ENCODE data around the gene PPP2R3C. TPM values are rescaled to one million over a fixed set of nuclear protein-coding genes. Genes with fewer than 3 reads are reported as not detected.
A peak's percentile ranks its signal among the peaks of the same experiment; 100 is the strongest.
"Not testable (repeated sequence)": the region's sequence is repeated elsewhere in the genome, so short reads cannot be mapped to it uniquely, and the experiment has no call there.

The PPP2R3C gene
- total RNA-seq, 1 experiment from 2014 or later, result 25.7 TPM

- H3K4me1 ChIP-seq (replicated peaks); H3K9me3 ChIP-seq (replicated peaks); H3K27me3 ChIP-seq (replicated peaks); H3K4me3 ChIP-seq; H3K36me3 ChIP-seq; H3K27ac ChIP-seq; DNase-seq (ENCODE audit: low read depth in 1 of 2, low spot score in 2 of 2): not testable (repeated sequence)
These were observed 56.1 kb downstream of the PPP2R3C start for GRCh38 chr14:35065731-35066130.

- not testable (repeated sequence) for H3K9me3 ChIP-seq (replicated peaks); H3K4me3 ChIP-seq; H3K4me1 ChIP-seq (replicated peaks); DNase-seq (ENCODE audit: low read depth in 1 of 2, low spot score in 2 of 2); H3K27ac ChIP-seq; H3K27me3 ChIP-seq (replicated peaks)
- H3K36me3 ChIP-seq, result peaks cover 13% of the 10 kb centered on the region; the same call in 1 of the 2 replicates
These were observed 60.5 kb downstream of the PPP2R3C start for GRCh38 chr14:35061113-35061791.

GRCh38 chr14:35052637-35053036 is 69.2 kb downstream of the PPP2R3C start:
- H3K4me3 ChIP-seq, result no peak overlapping the region
- peaks cover 9% of the 10 kb centered on the region for H3K4me1 ChIP-seq (replicated peaks)
- DNase-seq (ENCODE audit: low read depth in 1 of 2, low spot score in 2 of 2), result no peak
- H3K27me3 ChIP-seq (replicated peaks), result no peaks in the 10 kb centered on the region
- no peaks in the 10 kb centered on the region for H3K9me3 ChIP-seq (replicated peaks)
- no peak overlapping the region for H3K27ac ChIP-seq
- H3K36me3 ChIP-seq, result 0 out of 2 replicates have a peak, but pooled peaks cover 14% of the 10 kb centered on the region

GRCh38 chr14:35051796-35052195 is 70.0 kb downstream of the PPP2R3C start:
- H3K9me3 ChIP-seq (replicated peaks), result no peaks in the 10 kb centered on the region
- no peak overlapping the region for H3K4me3 ChIP-seq
- peaks cover 13% of the 10 kb centered on the region for H3K4me1 ChIP-seq (replicated peaks)
- H3K27ac ChIP-seq, result no peak overlapping the region
- no peaks in the 10 kb centered on the region for H3K27me3 ChIP-seq (replicated peaks)
- peaks cover 14% of the 10 kb centered on the region; the same call in 1 of the 2 replicates for H3K36me3 ChIP-seq
- DNase-seq (ENCODE audit: low read depth in 1 of 2, low spot score in 2 of 2), result peak in 1 of 2 experiments; percentile 1

- no peaks in the 10 kb centered on the region for H3K9me3 ChIP-seq (replicated peaks)
- DNase-seq (ENCODE audit: low read depth in 1 of 2, low spot score in 2 of 2), result peak in 1 of 2 experiments; percentile 11
- H3K27ac ChIP-seq, result no peak overlapping the region
- H3K36me3 ChIP-seq, result peaks cover 19% of the 10 kb centered on the region
- no peaks in the 10 kb centered on the region for H3K27me3 ChIP-seq (replicated peaks)
- peaks cover 13% of the 10 kb centered on the region for H3K4me1 ChIP-seq (replicated peaks)
- H3K4me3 ChIP-seq, result no peak overlapping the region
These were observed 71.1 kb downstream of the PPP2R3C start for GRCh38 chr14:35050652-35051051.

GRCh38 chr14:35047976-35048513 is 73.7 kb downstream of the PPP2R3C start:
- no peaks in the 10 kb centered on the region for H3K9me3 ChIP-seq (replicated peaks)
- H3K4me3 ChIP-seq, result no peak overlapping the region
- peaks cover 16% of the 10 kb centered on the region for H3K36me3 ChIP-seq
- DNase-seq (ENCODE audit: low read depth in 1 of 2, low spot score in 2 of 2), result no peak
- H3K27ac ChIP-seq, result no peak overlapping the region
- no peaks in the 10 kb centered on the region for H3K27me3 ChIP-seq (replicated peaks)
- peaks cover 16% of the 10 kb centered on the region for H3K4me1 ChIP-seq (replicated peaks)

- H3K4me3 ChIP-seq, result peak overlapping the region; percentile 75
- H3K36me3 ChIP-seq, result peaks cover 15% of the 10 kb centered on the region
- peak overlapping the region; percentile 82 for H3K27ac ChIP-seq
- DNase-seq (ENCODE audit: low read depth in 1 of 2, low spot score in 2 of 2), result no peak
- no peaks in the 10 kb centered on the region for H3K9me3 ChIP-seq (replicated peaks)
- peaks cover 16% of the 10 kb centered on the region for H3K4me1 ChIP-seq (replicated peaks)
- no peaks in the 10 kb centered on the region for H3K27me3 ChIP-seq (replicated peaks)
These were observed 74.8 kb downstream of the PPP2R3C start for GRCh38 chr14:35046751-35047536.

GRCh38 chr14:35046048-35046750 is 75.6 kb downstream of the PPP2R3C start, which contains the start of gene FAM177A1:
Gene FAM177A1, plus strand, starts transcription at chr14:35046272. Its CDS starts 192 bp downstream, at chr14:35046464.
- DNase-seq (ENCODE audit: low read depth in 1 of 2, low spot score in 2 of 2), result peak; percentile 91 to 95
- Histone ChIP-seq H3K27ac (peak within 1 kb of the TSS; percentile 82), H3K4me3 (peak within 1 kb of the TSS; percentile 75), H3K36me3 (peaks cover 15% of the 10 kb centered on the region), H3K4me1 (replicated peaks) (peaks cover 12% of the 10 kb centered on the region), H3K9me3 (replicated peaks) (no peaks in the 10 kb centered on the region), H3K27me3 (replicated peaks) (no peaks in the 10 kb centered on the region)

- Histone ChIP-seq H3K4me3 (peak overlapping the region; percentile 75), H3K9me3 (replicated peaks) (no peaks in the 10 kb centered on the region), H3K36me3 (peaks cover 15% of the 10 kb centered on the region), H3K4me1 (replicated peaks) (peaks cover 11% of the 10 kb centered on the region), H3K27me3 (replicated peaks) (no peaks in the 10 kb centered on the region), H3K27ac (peak overlapping the region; percentile 82)
- DNase-seq (ENCODE audit: low read depth in 1 of 2, low spot score in 2 of 2), result no peak
These were observed 76.1 kb downstream of the PPP2R3C start for GRCh38 chr14:35045798-35046047.

- DNase-seq (ENCODE audit: low read depth in 1 of 2, low spot score in 2 of 2), result no peak
- peak overlapping the region; percentile 82 for H3K27ac ChIP-seq
These were observed 76.6 kb downstream of the PPP2R3C start for GRCh38 chr14:35044939-35045797.

GRCh38 chr14:35043046-35043445 is 78.7 kb downstream of the PPP2R3C start:
- Histone ChIP-seq H3K4me1 (replicated peaks) (peaks cover 11% of the 10 kb centered on the region), H3K4me3 (no peak overlapping the region), H3K36me3 (peaks cover 9% of the 10 kb centered on the region), H3K27ac (no peak overlapping the region), H3K9me3 (replicated peaks) (no peaks in the 10 kb centered on the region), H3K27me3 (replicated peaks) (no peaks in the 10 kb centered on the region)
- DNase-seq (ENCODE audit: low read depth in 1 of 2, low spot score in 2 of 2), result no peak

More at GRCh38 chr14:35044939-35045797, 76.6 kb downstream of the PPP2R3C start:
- peak overlapping the region; percentile 75 for H3K4me3 ChIP-seq
- H3K9me3 ChIP-seq (replicated peaks), result no peaks in the 10 kb centered on the region
- H3K36me3 ChIP-seq, result peaks cover 15% of the 10 kb centered on the region
- no peaks in the 10 kb centered on the region for H3K27me3 ChIP-seq (replicated peaks)
- H3K4me1 ChIP-seq (replicated peaks), result peaks cover 11% of the 10 kb centered on the region

- no peak for DNase-seq (ENCODE audit: low read depth in 1 of 2, low spot score in 2 of 2)
- Histone ChIP-seq H3K27ac (no peak overlapping the region), H3K27me3 (replicated peaks) (no peaks in the 10 kb centered on the region), H3K9me3 (replicated peaks) (no peaks in the 10 kb centered on the region), H3K36me3 (peaks cover 5% of the 10 kb centered on the region), H3K4me1 (replicated peaks) (peaks cover 7% of the 10 kb centered on the region), H3K4me3 (no peak overlapping the region)
These were observed 79.2 kb downstream of the PPP2R3C start for GRCh38 chr14:35042632-35043031.

- H3K4me1 ChIP-seq (replicated peaks); DNase-seq (ENCODE audit: low read depth in 1 of 2, low spot score in 2 of 2); H3K36me3 ChIP-seq; H3K27ac ChIP-seq; H3K27me3 ChIP-seq (replicated peaks); H3K4me3 ChIP-seq; H3K9me3 ChIP-seq (replicated peaks): not testable (repeated sequence)
These were observed 83.5 kb downstream of the PPP2R3C start for GRCh38 chr14:35038312-35038711.

Data from SJSA1 (cell line).